WTC11 (cell line): ENCODE results near the gene ZDHHC18. TPM values are rescaled to one million over a fixed set of nuclear protein-coding genes. Genes with fewer than 3 reads are reported as not detected.

Experiments used
- ATAC-seq: fragments of 200-7000 bp; cut with Tn5 transposase; 2 replicates; pipeline ENCODE4 v1.10.0; 2021; ENCODE audit warnings: mild to moderate bottlenecking, moderate library complexity
- CTCF ChIA-PET: fragments of 300-600 bp; sonication (Branson Sonifier 250); formaldehyde crosslinking; loops from one replicate; lab custom pipeline; 2021; ENCODE audit warnings: antibody characterized with exemption; lab: Charles Lee
- POLR2A ChIA-PET: fragments of 350-600 bp; sonication (Branson Sonifier 250); formaldehyde crosslinking; loops from one replicate; lab custom pipeline; 2021; ENCODE audit warnings: antibody characterized with exemption; lab: Charles Lee
- DNase-seq: peaks from one replicate; pipeline ENCODE4 v3.0.0; 2021; ENCODE audit warnings: low spot score
- H3K27ac Mint-ChIP-seq: 2 replicates; pipeline ENCODE4 v1.8.0; 2021; ENCODE audit warnings: mixed read lengths
- H3K27me3 Mint-ChIP-seq: 2 replicates; pipeline ENCODE4 v1.8.0; 2021; ENCODE audit warnings: low read depth, mild to moderate bottlenecking, moderate library complexity, mixed read lengths
- H3K36me3 Mint-ChIP-seq: 2 replicates; pipeline ENCODE4 v1.8.0; 2021; ENCODE audit warnings: mixed read lengths
- H3K4me1 Mint-ChIP-seq: 2 replicates; pipeline ENCODE4 v1.8.0; 2022; ENCODE audit warnings: mixed read lengths
- H3K4me3 Mint-ChIP-seq: 2 replicates; pipeline ENCODE4 v1.8.0; 2021; ENCODE audit warnings: mild to moderate bottlenecking, moderate library complexity, mixed read lengths
- H3K9me3 Mint-ChIP-seq: 2 replicates; pipeline ENCODE4 v1.8.0; 2021; ENCODE audit warnings: mixed read lengths
- CBFB ChIP-seq: sonication (generic); formaldehyde crosslinking; IDR thresholded peaks from 2 replicates; pipeline ENCODE4 v1.8.1; 2022; ENCODE audit warnings: mild to moderate bottlenecking, low read depth, missing genetic modification reagents
- CREB1 ChIP-seq: sonication (generic); formaldehyde crosslinking; IDR thresholded peaks from 2 replicates; pipeline ENCODE4 v1.8.0; 2023; ENCODE audit warnings: mild to moderate bottlenecking, missing genetic modification reagents
- FOXP1 ChIP-seq: sonication (generic); formaldehyde crosslinking; IDR thresholded peaks from 2 replicates; pipeline ENCODE4 v1.8.0; 2022; ENCODE audit warnings: missing genetic modification reagents, mild to moderate bottlenecking, moderate library complexity, borderline replicate concordance
- MYBL2 ChIP-seq: sonication (generic); formaldehyde crosslinking; IDR thresholded peaks from 2 replicates; pipeline ENCODE4 v1.8.1; 2023; ENCODE audit warnings: mild to moderate bottlenecking, moderate library complexity, missing genetic modification reagents
- NFYB ChIP-seq: sonication (generic); formaldehyde crosslinking; conservative IDR thresholded peaks from 2 replicates; pipeline ENCODE4 v1.8.0; 2022; ENCODE audit warnings: low read depth, missing genetic modification reagents
- NR1H2 ChIP-seq: sonication (generic); formaldehyde crosslinking; IDR thresholded peaks from 2 replicates; pipeline ENCODE4 v1.9.0; 2021; ENCODE audit warnings: mild to moderate bottlenecking, moderate library complexity, missing genetic modification reagents
- PRRX2 ChIP-seq: fragments of 250-450 bp; sonication (Bioruptor Pico); IDR thresholded peaks from 2 replicates; pipeline ENCODE4 v1.8.0; 2021; ENCODE audit warnings: mild to moderate bottlenecking
- RELA ChIP-seq: sonication (generic); formaldehyde crosslinking; IDR thresholded peaks from 2 replicates; pipeline ENCODE4 v1.8.1; 2022; ENCODE audit warnings: missing genetic modification reagents, mild to moderate bottlenecking, borderline replicate concordance
- SP1 ChIP-seq: sonication (generic); formaldehyde crosslinking; conservative IDR thresholded peaks from 2 replicates; pipeline ENCODE4 v1.8.1; 2022; ENCODE audit warnings: missing genetic modification reagents
- TEAD4 ChIP-seq: sonication (generic); formaldehyde crosslinking; IDR thresholded peaks from 2 replicates; pipeline ENCODE4 v1.8.0; 2022; ENCODE audit warnings: mild to moderate bottlenecking, missing genetic modification reagents
- ZNF263 ChIP-seq: sonication (generic); formaldehyde crosslinking; IDR thresholded peaks from 2 replicates; pipeline ENCODE4 v1.8.1; 2022; ENCODE audit warnings: low read depth, mild to moderate bottlenecking, moderate library complexity, missing genetic modification reagents
- total RNA-seq: library from RNA; stranded (reverse); gene quantifications from 3 replicates; pipeline ENCODE4 v1.2.3, GENCODE V29; 2021
- TF ChIP-seq, protein P1 (sequence below): fragments of 250-450 bp; sonication (Bioruptor Pico); IDR thresholded peaks from 2 replicates; pipeline ENCODE4 v1.9.0; 2021; ENCODE audit warnings: mild to moderate bottlenecking, borderline replicate concordance
- TF ChIP-seq, protein P2 (sequence below): sonication (generic); formaldehyde crosslinking; IDR thresholded peaks from 2 replicates; pipeline ENCODE4 v1.8.1; 2023; ENCODE audit warnings: mild to moderate bottlenecking, missing genetic modification reagents
- TF ChIP-seq, protein P3 (sequence below): sonication (generic); formaldehyde crosslinking; IDR thresholded peaks from 2 replicates; pipeline ENCODE4 v1.8.0; 2022; ENCODE audit warnings: mild to moderate bottlenecking, missing genetic modification reagents
- TF ChIP-seq, protein P4 (sequence below): sonication (generic); formaldehyde crosslinking; IDR thresholded peaks from 2 replicates; pipeline ENCODE4 v1.8.1; 2023; ENCODE audit warnings: mild to moderate bottlenecking, missing genetic modification reagents
- TF ChIP-seq, protein P5 (sequence below): fragments of 250-450 bp; sonication (Bioruptor Pico); conservative IDR thresholded peaks from 2 replicates; pipeline ENCODE4 v1.9.0; 2021; ENCODE audit warnings: mild to moderate bottlenecking
- TF ChIP-seq, protein P6 (sequence below): sonication (generic); formaldehyde crosslinking; IDR thresholded peaks from 2 replicates; pipeline ENCODE4 v1.8.1; 2022; ENCODE audit warnings: low read depth, missing genetic modification reagents, borderline replicate concordance
- TF ChIP-seq, protein P7 (sequence below): fragments of 250-450 bp; sonication (Bioruptor Pico); IDR thresholded peaks from 2 replicates; pipeline ENCODE4 v1.9.0; 2021; ENCODE audit warnings: moderate library complexity, mild to moderate bottlenecking, inconsistent platforms, borderline replicate concordance

Gene ZDHHC18
- total RNA-seq, 1 experiment from 2014 or later = 26.5 TPM

DNA sequence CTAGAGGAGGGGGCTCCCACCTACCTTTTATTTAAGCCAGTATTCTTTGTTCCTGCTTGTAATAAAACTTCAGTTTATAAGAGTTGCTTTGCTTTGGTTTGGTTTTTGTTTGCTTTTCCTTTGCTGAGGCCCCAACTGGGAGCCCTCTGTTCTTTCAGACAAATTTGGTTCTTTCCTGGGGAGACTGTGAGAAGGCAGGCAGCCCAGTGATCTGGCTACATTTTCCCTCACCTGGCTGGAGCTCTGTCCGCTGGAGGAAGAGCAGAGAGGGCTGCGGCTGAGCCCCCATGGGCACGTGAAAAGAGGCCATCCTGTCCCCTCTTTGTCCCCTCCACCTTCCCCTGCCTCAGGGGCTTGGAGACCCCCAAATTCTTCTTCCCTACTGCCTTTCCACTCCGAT lies 29.1 kb downstream of the ZDHHC18 start:
- no peaks in the 10 kb centered on the region for H3K9me3 Mint-ChIP-seq
- H3K4me3 Mint-ChIP-seq = no peak overlapping the region
- ChIA-PET POLR2A (interaction anchor here (0.5 to 0.6 kb wide), 2 partner anchors 68 to 403 kb away, joined by 3 to 4 read pairs; partner anchors contain the start of gene PIGV), CTCF (interaction anchor here (0.6 to 4.1 kb wide), 7 partner anchors 10 to 67 kb away, joined by 3 to 23 read pairs (median 6); partner anchors contain the start of genes GPN2 and ZDHHC18)
- ATAC-seq (no peak), DNase-seq (no peak)
- H3K27me3 Mint-ChIP-seq = no peaks in the 10 kb centered on the region
- H3K36me3 Mint-ChIP-seq = peaks cover 28% of the 10 kb centered on the region
- TF ChIP-seq, protein P1, sequence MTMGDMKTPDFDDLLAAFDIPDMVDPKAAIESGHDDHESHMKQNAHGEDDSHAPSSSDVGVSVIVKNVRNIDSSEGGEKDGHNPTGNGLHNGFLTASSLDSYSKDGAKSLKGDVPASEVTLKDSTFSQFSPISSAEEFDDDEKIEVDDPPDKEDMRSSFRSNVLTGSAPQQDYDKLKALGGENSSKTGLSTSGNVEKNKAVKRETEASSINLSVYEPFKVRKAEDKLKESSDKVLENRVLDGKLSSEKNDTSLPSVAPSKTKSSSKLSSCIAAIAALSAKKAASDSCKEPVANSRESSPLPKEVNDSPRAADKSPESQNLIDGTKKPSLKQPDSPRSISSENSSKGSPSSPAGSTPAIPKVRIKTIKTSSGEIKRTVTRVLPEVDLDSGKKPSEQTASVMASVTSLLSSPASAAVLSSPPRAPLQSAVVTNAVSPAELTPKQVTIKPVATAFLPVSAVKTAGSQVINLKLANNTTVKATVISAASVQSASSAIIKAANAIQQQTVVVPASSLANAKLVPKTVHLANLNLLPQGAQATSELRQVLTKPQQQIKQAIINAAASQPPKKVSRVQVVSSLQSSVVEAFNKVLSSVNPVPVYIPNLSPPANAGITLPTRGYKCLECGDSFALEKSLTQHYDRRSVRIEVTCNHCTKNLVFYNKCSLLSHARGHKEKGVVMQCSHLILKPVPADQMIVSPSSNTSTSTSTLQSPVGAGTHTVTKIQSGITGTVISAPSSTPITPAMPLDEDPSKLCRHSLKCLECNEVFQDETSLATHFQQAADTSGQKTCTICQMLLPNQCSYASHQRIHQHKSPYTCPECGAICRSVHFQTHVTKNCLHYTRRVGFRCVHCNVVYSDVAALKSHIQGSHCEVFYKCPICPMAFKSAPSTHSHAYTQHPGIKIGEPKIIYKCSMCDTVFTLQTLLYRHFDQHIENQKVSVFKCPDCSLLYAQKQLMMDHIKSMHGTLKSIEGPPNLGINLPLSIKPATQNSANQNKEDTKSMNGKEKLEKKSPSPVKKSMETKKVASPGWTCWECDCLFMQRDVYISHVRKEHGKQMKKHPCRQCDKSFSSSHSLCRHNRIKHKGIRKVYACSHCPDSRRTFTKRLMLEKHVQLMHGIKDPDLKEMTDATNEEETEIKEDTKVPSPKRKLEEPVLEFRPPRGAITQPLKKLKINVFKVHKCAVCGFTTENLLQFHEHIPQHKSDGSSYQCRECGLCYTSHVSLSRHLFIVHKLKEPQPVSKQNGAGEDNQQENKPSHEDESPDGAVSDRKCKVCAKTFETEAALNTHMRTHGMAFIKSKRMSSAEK (CRISPR knock-in tag) = no peak
- TF ChIP-seq, protein P2, sequence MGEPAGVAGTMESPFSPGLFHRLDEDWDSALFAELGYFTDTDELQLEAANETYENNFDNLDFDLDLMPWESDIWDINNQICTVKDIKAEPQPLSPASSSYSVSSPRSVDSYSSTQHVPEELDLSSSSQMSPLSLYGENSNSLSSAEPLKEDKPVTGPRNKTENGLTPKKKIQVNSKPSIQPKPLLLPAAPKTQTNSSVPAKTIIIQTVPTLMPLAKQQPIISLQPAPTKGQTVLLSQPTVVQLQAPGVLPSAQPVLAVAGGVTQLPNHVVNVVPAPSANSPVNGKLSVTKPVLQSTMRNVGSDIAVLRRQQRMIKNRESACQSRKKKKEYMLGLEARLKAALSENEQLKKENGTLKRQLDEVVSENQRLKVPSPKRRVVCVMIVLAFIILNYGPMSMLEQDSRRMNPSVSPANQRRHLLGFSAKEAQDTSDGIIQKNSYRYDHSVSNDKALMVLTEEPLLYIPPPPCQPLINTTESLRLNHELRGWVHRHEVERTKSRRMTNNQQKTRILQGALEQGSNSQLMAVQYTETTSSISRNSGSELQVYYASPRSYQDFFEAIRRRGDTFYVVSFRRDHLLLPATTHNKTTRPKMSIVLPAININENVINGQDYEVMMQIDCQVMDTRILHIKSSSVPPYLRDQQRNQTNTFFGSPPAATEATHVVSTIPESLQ = no peak
- no peak for TF ChIP-seq MYBL2
- TF ChIP-seq NFYB = no peak
- TF ChIP-seq NR1H2 (CRISPR knock-in tag) = no peak
- TF ChIP-seq PRRX2 = no peak
- no peak for TF ChIP-seq CREB1 (CRISPR knock-in tag)
- TF ChIP-seq SP1 = no peak
- TF ChIP-seq, protein P3, sequence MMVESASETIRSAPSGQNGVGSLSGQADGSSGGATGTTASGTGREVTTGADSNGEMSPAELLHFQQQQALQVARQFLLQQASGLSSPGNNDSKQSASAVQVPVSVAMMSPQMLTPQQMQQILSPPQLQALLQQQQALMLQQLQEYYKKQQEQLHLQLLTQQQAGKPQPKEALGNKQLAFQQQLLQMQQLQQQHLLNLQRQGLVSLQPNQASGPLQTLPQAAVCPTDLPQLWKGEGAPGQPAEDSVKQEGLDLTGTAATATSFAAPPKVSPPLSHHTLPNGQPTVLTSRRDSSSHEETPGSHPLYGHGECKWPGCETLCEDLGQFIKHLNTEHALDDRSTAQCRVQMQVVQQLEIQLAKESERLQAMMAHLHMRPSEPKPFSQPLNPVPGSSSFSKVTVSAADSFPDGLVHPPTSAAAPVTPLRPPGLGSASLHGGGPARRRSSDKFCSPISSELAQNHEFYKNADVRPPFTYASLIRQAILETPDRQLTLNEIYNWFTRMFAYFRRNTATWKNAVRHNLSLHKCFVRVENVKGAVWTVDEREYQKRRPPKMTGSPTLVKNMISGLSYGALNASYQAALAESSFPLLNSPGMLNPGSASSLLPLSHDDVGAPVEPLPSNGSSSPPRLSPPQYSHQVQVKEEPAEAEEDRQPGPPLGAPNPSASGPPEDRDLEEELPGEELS (CRISPR knock-in tag) = no peak
- TF ChIP-seq FOXP1 (CRISPR knock-in tag) = no peak
- TF ChIP-seq, protein P4, sequence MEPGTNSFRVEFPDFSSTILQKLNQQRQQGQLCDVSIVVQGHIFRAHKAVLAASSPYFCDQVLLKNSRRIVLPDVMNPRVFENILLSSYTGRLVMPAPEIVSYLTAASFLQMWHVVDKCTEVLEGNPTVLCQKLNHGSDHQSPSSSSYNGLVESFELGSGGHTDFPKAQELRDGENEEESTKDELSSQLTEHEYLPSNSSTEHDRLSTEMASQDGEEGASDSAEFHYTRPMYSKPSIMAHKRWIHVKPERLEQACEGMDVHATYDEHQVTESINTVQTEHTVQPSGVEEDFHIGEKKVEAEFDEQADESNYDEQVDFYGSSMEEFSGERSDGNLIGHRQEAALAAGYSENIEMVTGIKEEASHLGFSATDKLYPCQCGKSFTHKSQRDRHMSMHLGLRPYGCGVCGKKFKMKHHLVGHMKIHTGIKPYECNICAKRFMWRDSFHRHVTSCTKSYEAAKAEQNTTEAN (CRISPR knock-in tag) = no peak
- TF ChIP-seq ZNF263 (CRISPR knock-in tag) = no peak
- no peak for TF ChIP-seq TEAD4
- TF ChIP-seq CBFB (CRISPR knock-in tag) = no peak
- TF ChIP-seq, protein P5, sequence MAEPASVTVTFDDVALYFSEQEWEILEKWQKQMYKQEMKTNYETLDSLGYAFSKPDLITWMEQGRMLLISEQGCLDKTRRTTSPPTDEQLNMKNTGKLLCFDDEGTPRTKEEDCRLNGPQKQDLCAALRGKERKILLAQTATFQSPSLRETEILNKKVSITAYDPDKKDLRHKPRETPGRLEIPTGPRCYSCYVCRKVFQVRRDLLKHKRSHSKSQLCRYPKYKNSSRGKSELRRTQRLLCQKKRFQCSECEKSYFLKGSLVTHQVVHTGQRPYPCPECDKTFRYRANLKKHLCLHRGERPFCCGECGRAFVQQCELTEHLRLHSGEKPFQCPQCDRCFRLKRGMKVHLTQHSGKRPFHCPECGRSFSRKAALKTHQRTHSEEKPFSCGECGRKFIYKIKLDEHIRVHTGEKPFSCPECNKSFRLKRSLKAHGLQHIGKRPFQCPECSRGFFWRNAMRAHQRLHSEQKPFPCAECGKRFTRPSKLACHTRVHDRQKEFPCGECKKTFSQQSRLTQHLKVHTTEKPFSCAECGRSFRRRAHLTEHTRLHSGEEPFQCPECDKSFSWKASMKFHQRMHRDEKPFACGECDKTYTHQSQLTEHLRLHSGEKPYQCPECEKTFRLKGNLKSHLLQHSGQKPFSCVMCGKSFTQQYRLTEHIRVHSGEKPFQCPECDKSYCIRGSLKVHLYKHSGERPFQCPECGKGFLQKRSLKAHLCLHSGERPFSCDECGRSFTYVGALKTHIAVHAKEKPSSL (CRISPR knock-in tag) = no peak
- TF ChIP-seq RELA (CRISPR knock-in tag) = no peak
- TF ChIP-seq, protein P6, sequence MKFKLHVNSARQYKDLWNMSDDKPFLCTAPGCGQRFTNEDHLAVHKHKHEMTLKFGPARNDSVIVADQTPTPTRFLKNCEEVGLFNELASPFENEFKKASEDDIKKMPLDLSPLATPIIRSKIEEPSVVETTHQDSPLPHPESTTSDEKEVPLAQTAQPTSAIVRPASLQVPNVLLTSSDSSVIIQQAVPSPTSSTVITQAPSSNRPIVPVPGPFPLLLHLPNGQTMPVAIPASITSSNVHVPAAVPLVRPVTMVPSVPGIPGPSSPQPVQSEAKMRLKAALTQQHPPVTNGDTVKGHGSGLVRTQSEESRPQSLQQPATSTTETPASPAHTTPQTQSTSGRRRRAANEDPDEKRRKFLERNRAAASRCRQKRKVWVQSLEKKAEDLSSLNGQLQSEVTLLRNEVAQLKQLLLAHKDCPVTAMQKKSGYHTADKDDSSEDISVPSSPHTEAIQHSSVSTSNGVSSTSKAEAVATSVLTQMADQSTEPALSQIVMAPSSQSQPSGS (CRISPR knock-in tag) = no peak
- TF ChIP-seq, protein P7, sequence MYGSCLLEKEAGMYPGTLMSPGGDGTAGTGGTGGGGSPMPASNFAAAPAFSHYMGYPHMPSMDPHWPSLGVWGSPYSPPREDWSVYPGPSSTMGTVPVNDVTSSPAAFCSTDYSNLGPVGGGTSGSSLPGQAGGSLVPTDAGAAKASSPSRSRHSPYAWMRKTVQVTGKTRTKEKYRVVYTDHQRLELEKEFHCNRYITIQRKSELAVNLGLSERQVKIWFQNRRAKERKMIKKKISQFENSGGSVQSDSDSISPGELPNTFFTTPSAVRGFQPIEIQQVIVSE (CRISPR knock-in tag) = no peak
- H3K4me1 Mint-ChIP-seq = peaks cover 10% of the 10 kb centered on the region
- H3K27ac Mint-ChIP-seq = peak overlapping the region; percentile 47; the same call in 1 of the 2 replicates
